ENCODE data around the gene CENPX.

DNA sequence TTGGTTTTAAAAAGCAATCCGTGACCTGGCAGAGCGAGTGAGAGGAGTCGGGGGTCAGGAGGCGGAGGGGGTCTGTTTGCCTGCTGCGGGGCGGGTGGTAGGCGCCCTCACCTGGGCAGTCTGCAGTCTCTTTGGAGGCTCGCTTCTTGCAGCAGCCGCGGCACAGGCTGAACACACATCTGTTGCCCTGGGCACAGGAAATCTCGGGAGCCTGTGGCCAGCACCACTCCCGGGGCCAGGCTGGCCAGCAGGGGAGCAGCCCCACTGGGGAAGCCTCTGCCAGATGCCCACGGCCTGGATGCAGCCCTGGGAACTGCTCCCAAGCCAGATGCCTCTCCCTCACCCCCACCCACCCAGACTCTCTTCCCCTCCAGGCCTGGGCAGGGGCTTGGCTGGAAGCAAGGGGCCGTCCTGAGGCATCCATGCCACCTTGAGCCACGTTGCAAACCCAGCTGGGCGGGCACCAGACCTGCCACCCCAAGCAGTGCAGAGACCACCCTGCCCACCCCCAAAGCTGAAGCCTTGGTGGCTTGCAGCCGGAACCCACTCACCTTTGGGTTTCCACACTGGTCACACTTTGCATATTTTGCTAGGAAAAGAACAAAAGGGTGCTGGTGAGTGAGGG is 35.7 kb upstream of the CENPX start:
- TF ChIP-seq POLR2A (IDR thresholded peaks at IDR 0.05; ENCODE audit: low read depth, low read length) (no peak), POLR2AphosphoS5 (IDR thresholded peaks at IDR 0.05; ENCODE audit: low read depth, low read length) (no peak), TAF1 (IDR thresholded peaks at IDR 0.05; ENCODE audit: low read depth, low read length) (no peak), PAX5 (IDR thresholded peaks at IDR 0.05; ENCODE audit: insufficient read depth, low read length, severe bottlenecking) (no peak), SPI1 (IDR thresholded peaks at IDR 0.05; ENCODE audit: low read depth, low read length) (no peak), POU2F2 (IDR thresholded peaks at IDR 0.05; ENCODE audit: low read depth, low read length) (no peak)

Data from GM12891 (cell line).